ENCODE results near the gene OBI1.

DNA sequence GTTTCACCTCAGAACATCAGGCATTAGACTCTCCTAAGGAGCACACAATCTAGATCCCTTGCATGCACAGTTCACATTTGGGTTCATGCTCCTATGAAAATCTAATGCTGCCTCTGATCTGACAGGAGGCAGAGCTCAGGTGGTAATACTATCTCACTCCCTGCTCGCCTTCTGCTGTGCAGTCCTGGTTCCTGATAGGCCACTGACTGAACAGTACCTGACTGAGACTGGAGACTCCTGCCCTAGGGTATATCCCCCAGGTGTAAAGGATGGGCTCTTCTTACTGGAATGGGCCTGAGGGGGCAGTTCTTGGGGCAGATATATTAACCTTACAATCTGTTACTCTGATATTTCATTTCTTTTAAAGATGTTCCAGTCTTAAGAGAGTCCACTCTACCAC lies 6.3 kb downstream of the OBI1 start:
- TF ChIP-seq POLR2A (IDR thresholded peaks at IDR 0.05) = no peak
- TF ChIP-seq, protein P1, sequence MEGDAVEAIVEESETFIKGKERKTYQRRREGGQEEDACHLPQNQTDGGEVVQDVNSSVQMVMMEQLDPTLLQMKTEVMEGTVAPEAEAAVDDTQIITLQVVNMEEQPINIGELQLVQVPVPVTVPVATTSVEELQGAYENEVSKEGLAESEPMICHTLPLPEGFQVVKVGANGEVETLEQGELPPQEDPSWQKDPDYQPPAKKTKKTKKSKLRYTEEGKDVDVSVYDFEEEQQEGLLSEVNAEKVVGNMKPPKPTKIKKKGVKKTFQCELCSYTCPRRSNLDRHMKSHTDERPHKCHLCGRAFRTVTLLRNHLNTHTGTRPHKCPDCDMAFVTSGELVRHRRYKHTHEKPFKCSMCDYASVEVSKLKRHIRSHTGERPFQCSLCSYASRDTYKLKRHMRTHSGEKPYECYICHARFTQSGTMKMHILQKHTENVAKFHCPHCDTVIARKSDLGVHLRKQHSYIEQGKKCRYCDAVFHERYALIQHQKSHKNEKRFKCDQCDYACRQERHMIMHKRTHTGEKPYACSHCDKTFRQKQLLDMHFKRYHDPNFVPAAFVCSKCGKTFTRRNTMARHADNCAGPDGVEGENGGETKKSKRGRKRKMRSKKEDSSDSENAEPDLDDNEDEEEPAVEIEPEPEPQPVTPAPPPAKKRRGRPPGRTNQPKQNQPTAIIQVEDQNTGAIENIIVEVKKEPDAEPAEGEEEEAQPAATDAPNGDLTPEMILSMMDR (IDR thresholded peaks at IDR 0.05) = no peak
- TF ChIP-seq POLR2AphosphoS5 (IDR thresholded peaks at IDR 0.05) = no peak
- no peak for TF ChIP-seq EP300 (IDR thresholded peaks at IDR 0.05)
